ENCODE results near the gene NFIB. TPM values are rescaled to one million over a fixed set of nuclear protein-coding genes. Genes with fewer than 3 reads are reported as not detected.

The NFIB gene
- total RNA-seq, 1 donor from 2014 or later: 11.6 TPM

- Histone ChIP-seq H3K4me3 (ENCODE audit: low read depth, low read length) (no peak overlapping the region), H3K36me3 (ENCODE audit: control insufficient read depth, insufficient read depth, low read length) (no peaks in the 10 kb centered on the region), H3K27me3 (ENCODE audit: control insufficient read depth, insufficient read depth, low read length) (no peaks in the 10 kb centered on the region)
- TF ChIP-seq CTCF (IDR thresholded peaks at IDR 0.05; ENCODE audit: insufficient read depth, low read length, severe bottlenecking): no peak
- FAIRE-seq (no peak), DNase-seq (ENCODE audit: low read depth) (no peak)
Measured at GRCh38 chr9:14279671-14280070, 34.3 kb downstream of the NFIB start.

GRCh38 chr9:14278291-14278721, 35.6 kb downstream of the NFIB start:
- FAIRE-seq (no peak), DNase-seq (ENCODE audit: low read depth) (peak; percentile 77)
- Histone ChIP-seq H3K36me3 (ENCODE audit: control insufficient read depth, insufficient read depth, low read length) (no peaks in the 10 kb centered on the region), H3K27me3 (ENCODE audit: control insufficient read depth, insufficient read depth, low read length) (no peaks in the 10 kb centered on the region), H3K4me3 (ENCODE audit: low read depth, low read length) (no peak overlapping the region)
- no peak for TF ChIP-seq CTCF (IDR thresholded peaks at IDR 0.05; ENCODE audit: insufficient read depth, low read length, severe bottlenecking)

GRCh38 chr9:14277761-14278160, 36.2 kb downstream of the NFIB start:
- Histone ChIP-seq H3K36me3 (ENCODE audit: control insufficient read depth, insufficient read depth, low read length) (no peaks in the 10 kb centered on the region), H3K4me3 (ENCODE audit: low read depth, low read length) (no peak overlapping the region), H3K27me3 (ENCODE audit: control insufficient read depth, insufficient read depth, low read length) (no peaks in the 10 kb centered on the region)
- FAIRE-seq (no peak), DNase-seq (ENCODE audit: low read depth) (no peak)
- no peak for TF ChIP-seq CTCF (IDR thresholded peaks at IDR 0.05; ENCODE audit: insufficient read depth, low read length, severe bottlenecking)

- Histone ChIP-seq H3K4me3 (ENCODE audit: low read depth, low read length) (no peak overlapping the region), H3K36me3 (ENCODE audit: control insufficient read depth, insufficient read depth, low read length) (no peaks in the 10 kb centered on the region), H3K27me3 (ENCODE audit: control insufficient read depth, insufficient read depth, low read length) (no peaks in the 10 kb centered on the region)
- TF ChIP-seq CTCF (IDR thresholded peaks at IDR 0.05; ENCODE audit: insufficient read depth, low read length, severe bottlenecking): no peak
- peak; percentile 40 for FAIRE-seq
- peak; percentile 96 for DNase-seq (ENCODE audit: low read depth)
Measured at GRCh38 chr9:14277244-14277643, 36.7 kb downstream of the NFIB start.

GRCh38 chr9:14275331-14275730, 38.6 kb downstream of the NFIB start:
- H3K27me3 ChIP-seq (ENCODE audit: control insufficient read depth, insufficient read depth, low read length): no peaks in the 10 kb centered on the region
- no peak for FAIRE-seq

More at GRCh38 chr9:14275331-14275730, 38.6 kb downstream of the NFIB start:
- no peak for TF ChIP-seq CTCF (IDR thresholded peaks at IDR 0.05; ENCODE audit: insufficient read depth, low read length, severe bottlenecking)
- Histone ChIP-seq H3K36me3 (ENCODE audit: control insufficient read depth, insufficient read depth, low read length) (no peaks in the 10 kb centered on the region), H3K4me3 (ENCODE audit: low read depth, low read length) (no peak overlapping the region)
- no peak for DNase-seq (ENCODE audit: low read depth)

All from bronchial epithelial cell (primary cell).